Fibroblast of the aortic adventitia (primary cell): ENCODE measurements around the gene GFM1. TPM values are rescaled to one million over a fixed set of nuclear protein-coding genes. Genes with fewer than 3 reads are reported as not detected.
A peak's percentile ranks its signal among the peaks of the same experiment; 100 is the strongest.

ENCODE experiments used
- DNase-seq: peaks from one replicate; pipeline ENCODE4 v3.0.0-alpha.2; 2010; ENCODE audit warnings: low read depth
- H3K4me3 ChIP-seq: 2 replicates; pipeline ENCODE4 v1.5.1; 2011; ENCODE audit warnings: low read depth, mild to moderate bottlenecking, control low read depth, low read length, moderate library complexity
- total RNA-seq: library from RNA; depleted of rRNA; stranded (reverse); fragments of >200 nt; gene quantifications from 2 replicates; pipeline ENCODE4 v1.2.3, GENCODE V29; 2012; ENCODE audit warnings: low replicate concordance
- TF ChIP-seq, protein P1 (sequence below): IDR thresholded peaks from 2 replicates; pipeline ENCODE4 v1.5.1; 2011; ENCODE audit warnings: mild to moderate bottlenecking, low read length, control low read depth, inconsistent platforms; ENCODE audit not compliant: insufficient read depth

Gene GFM1
- total RNA-seq, 1 donor = 49.4 TPM

DNA sequence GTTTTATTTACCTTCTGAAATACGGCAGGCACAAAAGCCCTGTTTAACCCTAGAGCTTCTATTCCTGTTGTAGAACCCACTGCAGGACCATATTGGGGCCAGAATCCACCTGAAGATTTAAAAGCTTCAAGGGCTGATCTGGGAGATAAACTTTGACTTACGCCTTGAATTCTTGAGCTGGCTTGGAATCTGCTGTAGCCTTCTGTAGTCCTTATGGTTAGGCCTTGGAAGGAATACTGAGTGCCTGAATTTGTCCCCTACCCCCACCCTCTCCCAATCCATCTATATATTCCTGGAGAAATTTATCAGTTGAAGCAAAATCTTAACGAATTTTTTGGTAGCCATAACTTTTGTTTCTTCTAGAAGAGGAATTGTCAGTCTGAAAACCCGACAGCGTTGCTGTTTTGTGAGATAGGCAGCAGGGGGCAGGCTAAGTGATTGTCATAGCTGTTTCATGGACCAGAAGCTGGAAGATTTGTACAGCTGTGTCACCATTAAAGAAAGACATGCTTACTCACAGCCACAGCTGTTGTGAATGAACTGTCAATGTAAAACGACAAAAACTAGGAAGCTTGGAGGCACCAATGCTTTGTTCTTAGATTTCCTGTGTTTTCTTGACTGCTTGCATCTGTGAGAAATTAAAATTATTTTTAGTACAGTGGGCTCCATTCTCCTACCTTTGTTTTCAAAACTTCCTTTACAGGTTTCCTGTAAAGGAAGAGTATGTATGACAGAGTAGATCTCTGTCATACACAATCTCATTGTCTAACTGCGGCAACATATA lies 15.3 kb downstream of the GFM1 start:
- peak; percentile 86 for DNase-seq
- no peak overlapping the region for H3K4me3 ChIP-seq
- TF ChIP-seq, protein P1, sequence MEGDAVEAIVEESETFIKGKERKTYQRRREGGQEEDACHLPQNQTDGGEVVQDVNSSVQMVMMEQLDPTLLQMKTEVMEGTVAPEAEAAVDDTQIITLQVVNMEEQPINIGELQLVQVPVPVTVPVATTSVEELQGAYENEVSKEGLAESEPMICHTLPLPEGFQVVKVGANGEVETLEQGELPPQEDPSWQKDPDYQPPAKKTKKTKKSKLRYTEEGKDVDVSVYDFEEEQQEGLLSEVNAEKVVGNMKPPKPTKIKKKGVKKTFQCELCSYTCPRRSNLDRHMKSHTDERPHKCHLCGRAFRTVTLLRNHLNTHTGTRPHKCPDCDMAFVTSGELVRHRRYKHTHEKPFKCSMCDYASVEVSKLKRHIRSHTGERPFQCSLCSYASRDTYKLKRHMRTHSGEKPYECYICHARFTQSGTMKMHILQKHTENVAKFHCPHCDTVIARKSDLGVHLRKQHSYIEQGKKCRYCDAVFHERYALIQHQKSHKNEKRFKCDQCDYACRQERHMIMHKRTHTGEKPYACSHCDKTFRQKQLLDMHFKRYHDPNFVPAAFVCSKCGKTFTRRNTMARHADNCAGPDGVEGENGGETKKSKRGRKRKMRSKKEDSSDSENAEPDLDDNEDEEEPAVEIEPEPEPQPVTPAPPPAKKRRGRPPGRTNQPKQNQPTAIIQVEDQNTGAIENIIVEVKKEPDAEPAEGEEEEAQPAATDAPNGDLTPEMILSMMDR = peak; percentile 79

DNA sequence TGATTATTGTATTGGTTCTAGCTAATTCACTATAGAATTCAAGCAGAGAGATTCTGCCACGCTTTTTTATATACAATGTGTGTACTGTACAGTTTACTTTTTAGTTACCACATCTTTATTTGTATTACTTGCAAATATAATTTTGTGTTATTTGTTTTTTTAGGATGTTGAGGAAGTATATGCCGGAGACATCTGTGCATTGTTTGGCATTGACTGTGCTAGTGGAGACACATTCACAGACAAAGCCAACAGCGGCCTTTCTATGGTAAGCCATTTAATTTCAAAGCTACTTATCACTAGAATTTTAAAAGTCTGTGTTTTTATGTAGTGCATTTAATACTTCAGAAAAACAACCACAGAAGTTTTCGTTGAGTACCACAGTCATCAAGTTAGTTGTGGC lies 16.4 kb downstream of the GFM1 start:
- DNase-seq = no peak
- no peak overlapping the region for H3K4me3 ChIP-seq
- TF ChIP-seq, protein P1 = no peak

DNA sequence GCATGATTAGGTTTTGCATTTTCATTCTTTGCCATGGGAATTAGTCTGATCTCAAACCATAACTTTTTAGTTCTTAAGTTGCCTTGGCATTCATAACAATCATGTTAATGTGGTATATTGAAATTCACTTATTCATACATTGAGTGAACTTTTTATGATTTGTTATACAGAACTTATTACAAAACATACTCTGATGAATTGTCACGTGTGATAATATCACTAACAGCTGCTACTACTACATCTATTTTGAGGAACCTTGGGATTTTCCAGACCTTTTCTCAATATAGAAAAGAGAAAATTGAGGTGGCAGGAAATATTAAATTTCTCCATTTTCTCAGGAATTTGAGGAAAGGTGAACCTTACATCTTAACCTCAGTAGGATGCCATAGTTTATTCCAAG lies 18.9 kb downstream of the GFM1 start:
- no peak overlapping the region for H3K4me3 ChIP-seq
- TF ChIP-seq, protein P1 = no peak
- DNase-seq = no peak

DNA sequence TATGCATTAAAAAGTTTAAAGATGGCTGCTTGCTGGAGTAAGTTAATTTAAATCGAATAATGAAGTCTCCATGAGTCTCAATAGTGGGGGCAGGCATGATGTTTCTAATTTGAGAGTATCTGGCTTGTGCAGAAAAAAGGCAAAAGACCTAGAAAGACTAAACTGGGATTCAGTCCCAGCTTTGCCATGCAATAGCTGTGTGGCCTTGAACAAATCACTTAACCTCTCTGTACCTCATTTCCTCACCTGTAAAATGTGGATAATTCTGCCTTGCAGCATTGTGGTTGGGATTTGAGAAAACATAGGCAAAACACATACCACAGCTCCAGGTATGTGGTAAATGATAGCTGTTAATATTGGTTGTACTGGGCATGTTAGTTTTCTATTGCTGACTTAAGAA lies 19.5 kb downstream of the GFM1 start:
- H3K4me3 ChIP-seq = no peak overlapping the region
- TF ChIP-seq, protein P1 = no peak
- no peak for DNase-seq

DNA sequence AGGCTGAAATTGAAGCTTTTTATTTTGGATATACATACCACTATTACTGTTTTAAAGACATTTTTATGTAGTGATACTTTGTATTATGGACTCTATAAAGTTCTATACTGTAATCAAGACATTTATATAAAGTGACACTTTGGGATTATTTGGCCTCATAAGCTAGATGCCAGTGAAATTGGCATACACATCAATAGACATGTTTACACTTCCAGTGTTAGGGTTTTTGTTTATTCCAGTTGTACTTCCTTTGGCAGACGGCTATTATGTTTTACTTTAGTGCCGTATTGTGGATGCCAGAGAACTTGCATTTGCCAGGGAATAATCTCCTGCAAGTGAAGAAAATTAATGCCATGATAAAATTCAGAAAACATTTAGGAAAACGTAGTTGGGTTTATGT lies 22.1 kb downstream of the GFM1 start:
- TF ChIP-seq, protein P1 = no peak
- DNase-seq = no peak
- H3K4me3 ChIP-seq = no peak overlapping the region

DNA sequence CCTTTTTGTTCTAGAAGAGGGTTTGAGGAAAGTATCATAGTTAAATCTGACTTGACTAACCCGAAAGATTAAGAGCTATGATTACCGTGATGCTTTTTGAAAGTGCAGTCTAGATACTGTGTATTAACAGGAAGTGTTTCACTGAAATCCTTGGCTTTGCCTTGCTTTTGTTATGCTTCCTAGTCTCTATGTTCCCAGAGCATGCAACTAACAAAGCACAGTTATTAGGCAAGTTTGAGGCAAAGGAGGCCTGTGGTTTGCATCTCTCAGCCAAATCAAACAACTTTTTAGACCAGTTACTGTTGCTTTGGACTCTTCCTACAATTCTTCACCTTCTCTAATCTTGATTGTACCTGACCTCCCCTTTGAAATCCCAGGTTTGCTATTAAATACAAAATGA lies 24.2 kb downstream of the GFM1 start:
- DNase-seq = peak; percentile 77
- H3K4me3 ChIP-seq = no peak overlapping the region
- TF ChIP-seq, protein P1 = no peak

DNA sequence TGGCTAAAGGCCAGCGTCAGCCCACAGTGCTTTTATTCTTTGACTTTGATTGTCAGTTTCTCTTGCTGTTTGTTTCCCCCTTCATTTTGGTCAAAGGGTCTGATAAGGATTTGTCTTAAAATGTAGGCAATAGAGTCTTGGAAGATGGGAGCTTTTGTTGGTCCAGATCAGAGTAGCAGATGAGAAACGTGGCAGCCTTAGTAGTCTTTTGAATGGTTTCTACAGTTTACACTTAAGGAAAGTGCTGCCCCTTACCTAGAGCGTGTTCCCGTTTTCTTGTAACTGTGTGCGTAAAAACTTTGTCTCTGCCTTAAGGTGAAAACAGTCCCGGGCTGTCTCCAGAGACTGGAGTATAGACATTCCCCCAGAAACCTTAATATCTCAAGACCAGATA lies 27.5 kb downstream of the GFM1 start:
- TF ChIP-seq, protein P1 = no peak
- H3K4me3 ChIP-seq = peak overlapping the region; percentile 80
- DNase-seq = peak; percentile 27
